NCI-H460 (cell line): Measurements from ENCODE around the gene ROBO2. TPM values are rescaled to one million over a fixed set of nuclear protein-coding genes. Genes with fewer than 3 reads are reported as not detected.

Experiments
- DNase-seq: peaks from one replicate; pipeline ENCODE4 v3.0.0-alpha.2; 2016; ENCODE audit warnings: low read depth; ENCODE audit errors: extremely low read depth
- polyA plus RNA-seq: library from polyadenylated mRNA; depleted of rRNA; stranded (reverse); fragments of >200 nt; gene quantifications from 2 replicates; pipeline ENCODE4 v1.2.3, GENCODE V29; 2014; cell fraction: nucleus; rRNA removed
- total RNA-seq: library from RNA; depleted of rRNA; stranded (reverse); fragments of >200 nt; shearing (Covaris generic); gene quantifications from 2 replicates; pipeline ENCODE4 v1.2.3, GENCODE V29; 2014; rRNA removed

Gene ROBO2
- total RNA-seq: 0.05 TPM in 1 of 2 replicates, not detected in the other
- polyA plus RNA-seq: not detected in 2 replicates

- no peak for DNase-seq
Measured at GRCh38 chr3:77039606-77040171, at the start of gene ROBO2. TSS of gene ROBO2 (plus strand) at chr3:77040099. CDS start at chr3:77040786, 687 bp downstream.

GRCh38 chr3:76990606-76991005 is 49.3 kb upstream of the ROBO2 start:
- no peak for DNase-seq

GRCh38 chr3:76991165-76991564 is 48.7 kb upstream of the ROBO2 start:
- DNase-seq: no peak

- DNase-seq: no peak
Measured at GRCh38 chr3:76997733-76998132, 42.2 kb upstream of the ROBO2 start.

DNA sequence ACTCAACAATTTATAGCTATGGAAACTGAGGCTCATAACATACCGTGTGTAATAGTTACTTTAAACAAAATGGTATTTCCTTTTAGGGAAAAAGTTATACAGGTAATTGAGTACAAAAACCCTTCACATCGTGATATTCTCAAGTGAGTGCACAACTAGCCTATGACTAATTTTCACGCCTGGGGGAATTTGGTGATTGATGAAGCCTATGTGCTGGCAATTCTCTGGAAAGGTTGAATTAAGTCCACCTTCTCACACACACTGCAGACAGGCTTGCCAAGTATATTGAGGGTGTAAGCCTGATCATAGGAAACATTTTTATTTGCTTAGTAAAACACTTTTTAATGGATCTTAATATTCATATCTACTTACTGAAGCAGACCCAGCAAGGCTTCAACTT is 41.3 kb upstream of the ROBO2 start:
- no peak for DNase-seq

GRCh38 chr3:77001062-77001701 is 38.7 kb upstream of the ROBO2 start:
- no peak for DNase-seq

DNA sequence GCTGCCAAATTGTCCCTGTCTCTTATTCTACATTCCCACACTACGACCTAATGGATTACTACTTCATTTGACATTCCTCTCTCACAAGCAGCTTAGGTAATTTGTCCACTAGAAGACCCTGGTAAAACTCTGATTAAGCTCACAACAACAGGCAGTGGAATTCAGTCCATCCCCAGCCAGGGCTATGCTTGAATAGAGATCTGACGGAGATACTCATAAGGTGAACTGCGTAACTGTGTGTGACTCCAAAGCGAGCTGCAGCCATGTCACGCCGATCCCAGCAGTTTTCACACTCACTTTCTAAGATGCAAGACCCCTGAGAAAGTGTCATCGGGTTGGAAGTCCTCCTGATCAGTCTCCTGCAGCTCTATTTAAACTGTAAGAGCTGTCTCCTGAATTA is 25.7 kb upstream of the ROBO2 start:
- DNase-seq: no peak

GRCh38 chr3:77025471-77025870 is 14.4 kb upstream of the ROBO2 start:
- DNase-seq: no peak

- DNase-seq: no peak
Measured at GRCh38 chr3:77026904-77027634, 12.8 kb upstream of the ROBO2 start.

DNA sequence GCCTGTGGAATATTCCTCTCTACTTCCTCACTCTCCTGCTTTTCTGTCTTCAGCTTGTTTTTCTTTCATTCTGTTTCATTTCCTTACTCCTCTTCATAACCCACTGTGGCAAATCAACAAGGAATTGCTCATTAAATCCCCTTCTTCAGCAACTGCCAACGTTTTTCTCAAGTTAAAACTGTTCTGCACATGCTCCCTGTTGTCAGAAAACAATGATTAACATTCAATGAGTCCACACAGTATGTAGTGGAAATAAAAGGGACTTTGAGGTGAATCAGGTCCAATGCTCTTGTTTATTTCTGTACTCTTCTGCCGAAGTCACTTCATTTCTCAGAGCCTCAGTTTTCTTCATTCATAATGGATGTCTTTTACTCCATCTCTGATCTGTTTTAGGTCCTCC is 11.9 kb upstream of the ROBO2 start:
- no peak for DNase-seq

DNA sequence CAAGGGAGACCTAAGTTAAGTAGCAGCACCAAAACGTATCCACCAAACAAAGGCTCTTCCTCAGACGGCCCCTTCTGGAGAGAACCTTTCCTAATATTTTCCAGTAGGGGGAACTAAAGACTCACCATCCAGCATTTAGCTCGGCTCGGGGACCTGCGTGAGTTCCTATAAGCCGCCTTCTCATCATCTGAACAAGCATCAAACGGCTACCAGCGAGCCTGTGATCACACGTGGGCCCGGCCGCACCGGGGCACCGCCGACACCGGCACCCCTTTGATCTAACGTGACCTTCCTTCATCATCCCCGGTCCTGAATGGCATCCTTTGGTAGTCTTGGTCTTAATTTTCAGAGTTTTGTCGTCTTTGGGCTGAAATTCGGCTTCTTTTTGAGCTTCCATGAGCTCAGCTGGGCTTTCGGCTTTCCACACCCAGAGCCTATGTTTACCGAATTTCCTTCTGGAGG is 1.4 kb upstream of the ROBO2 start:
- DNase-seq: peak; percentile 49

DNA sequence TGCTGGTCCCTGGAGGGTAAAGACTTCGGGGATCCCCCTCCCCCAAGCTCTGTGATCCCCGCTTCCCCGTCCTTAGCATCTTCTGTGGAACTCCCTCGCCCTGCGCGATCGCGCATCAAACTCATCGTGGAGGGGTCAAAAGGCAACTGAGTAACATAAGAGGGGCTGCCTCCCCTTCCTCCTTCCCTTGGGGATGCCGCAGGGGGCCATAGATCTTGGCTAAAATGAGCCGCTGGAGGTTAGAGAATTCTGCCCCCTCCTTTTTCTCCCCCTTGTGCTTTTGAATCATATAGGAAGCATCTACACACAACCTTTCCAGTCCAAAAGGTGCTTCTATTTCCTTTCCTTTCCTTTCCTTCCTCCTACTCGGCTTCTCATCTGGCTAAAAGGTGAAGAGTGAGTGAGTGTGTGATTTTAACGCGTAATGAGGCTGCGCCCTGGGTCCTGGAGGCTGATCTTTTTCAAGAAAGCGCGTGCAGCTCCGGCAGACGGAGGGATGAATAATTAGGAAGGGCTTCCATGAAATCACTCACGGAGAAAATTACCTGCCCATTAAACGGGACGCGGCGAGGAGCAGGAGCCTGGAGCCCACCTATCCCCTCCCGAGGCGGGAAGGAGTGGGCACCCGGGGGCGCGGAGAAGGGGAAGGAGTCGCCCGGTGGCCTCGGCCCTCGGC is 831 bp upstream of the ROBO2 start:
- DNase-seq: no peak

DNA sequence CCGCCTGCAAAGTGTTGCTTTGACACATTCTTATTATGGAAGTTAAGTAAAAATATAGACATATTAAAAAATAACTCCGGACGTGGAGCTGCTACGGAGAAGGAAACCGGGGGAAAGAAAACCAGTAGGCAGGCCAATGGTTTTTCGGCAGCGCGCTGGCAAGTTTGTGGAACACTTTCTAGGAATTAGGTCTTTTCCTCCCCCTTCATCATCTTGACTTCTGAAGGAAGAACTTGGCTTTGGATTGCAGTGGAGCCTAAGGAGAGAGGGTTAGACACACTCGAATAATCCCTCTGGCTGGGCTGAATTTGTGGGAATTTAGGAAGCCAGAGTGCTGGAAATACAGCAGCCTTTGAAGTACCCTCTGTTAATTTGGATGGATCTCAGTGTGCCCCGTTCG is 317 bp downstream of the ROBO2 start:
- no peak for DNase-seq

- no peak for DNase-seq
Measured at GRCh38 chr3:77040926-77041722, 1.2 kb downstream of the ROBO2 start.

GRCh38 chr3:77041811-77042210 is 1.9 kb downstream of the ROBO2 start:
- DNase-seq: no peak

- no peak for DNase-seq
Measured at GRCh38 chr3:77042343-77042742, 2.4 kb downstream of the ROBO2 start.

- no peak for DNase-seq
Measured at GRCh38 chr3:77042882-77043281, 3.0 kb downstream of the ROBO2 start.

- DNase-seq: no peak
Measured at GRCh38 chr3:77045686-77046085, 5.8 kb downstream of the ROBO2 start.

DNA sequence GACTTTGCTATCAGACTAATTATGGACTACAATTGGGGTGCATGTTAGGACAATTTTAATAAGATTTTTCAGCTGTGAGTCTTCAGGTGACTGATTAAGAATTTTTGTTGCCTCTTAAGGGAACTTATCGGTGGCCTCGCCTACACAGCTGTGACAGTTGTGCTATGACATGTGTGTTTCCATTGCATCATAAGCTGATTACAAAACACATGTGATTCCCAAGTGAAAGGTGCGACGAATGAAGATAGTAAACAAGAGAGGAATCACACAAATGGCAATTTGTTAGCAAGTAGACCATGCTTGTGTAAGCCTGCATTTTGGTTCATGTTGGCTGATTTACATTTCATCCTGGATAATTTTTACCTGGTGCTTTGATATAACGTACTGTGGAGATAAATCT is 8.3 kb downstream of the ROBO2 start:
- DNase-seq: no peak

DNA sequence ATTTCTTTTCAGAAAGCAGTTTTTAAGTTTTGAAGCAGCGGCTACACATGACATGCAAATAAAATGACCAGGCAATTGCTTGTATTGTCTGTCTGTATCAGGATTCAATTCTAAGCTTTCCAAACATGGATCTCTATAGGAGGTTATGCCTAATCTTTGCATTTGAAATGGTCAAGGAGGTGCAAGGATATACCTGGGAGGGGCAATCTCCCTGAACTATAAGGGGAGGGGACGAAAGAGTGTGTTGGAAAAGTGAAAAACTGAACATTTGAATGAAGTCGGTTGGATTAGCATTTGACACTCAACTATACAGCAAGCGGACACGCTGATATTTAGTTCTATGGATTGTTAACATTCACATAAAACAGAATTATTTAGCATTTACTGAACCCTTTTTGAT is 11.7 kb downstream of the ROBO2 start:
- DNase-seq: no peak
